NT2/D1 (cell line): Measurements from ENCODE around the gene EFCAB5.
"Not testable (repeated sequence)": the region's sequence is repeated elsewhere in the genome, so short reads cannot be mapped to it uniquely, and the experiment has no call there.

Source experiments
- DNase-seq: peaks from one replicate; pipeline ENCODE4 v3.0.0-alpha.2; 2011; ENCODE audit warnings: low read depth, low spot score
- H3K27me3 ChIP-seq: 2 replicates; pipeline ENCODE4 v1.6.0; 2011; ENCODE audit warnings: mild to moderate bottlenecking; ENCODE audit not compliant: insufficient read length, insufficient read depth
- H3K36me3 ChIP-seq: 2 replicates; pipeline ENCODE4 v1.6.1; 2011; ENCODE audit warnings: mild to moderate bottlenecking, low read length, mixed read lengths; ENCODE audit not compliant: insufficient read depth, insufficient read length
- H3K4me1 ChIP-seq: 2 replicates; pipeline ENCODE4 v1.5.1; 2011; ENCODE audit not compliant: insufficient read depth, insufficient read length
- H3K4me3 ChIP-seq: 2 replicates; pipeline ENCODE4 v1.5.1; 2011; ENCODE audit warnings: low read depth; ENCODE audit not compliant: insufficient read length
- H3K9ac ChIP-seq: 2 replicates; pipeline ENCODE4 v1.6.0; 2011; ENCODE audit warnings: low read depth; ENCODE audit not compliant: insufficient read length
- H3K9me3 ChIP-seq: 2 replicates; pipeline ENCODE4 v1.5.1; 2011; ENCODE audit warnings: mild to moderate bottlenecking, low read length; ENCODE audit not compliant: insufficient read depth
- SUZ12 ChIP-seq: IDR thresholded peaks from 2 replicates; pipeline ENCODE4 v1.6.1; 2011; ENCODE audit not compliant: insufficient read length, insufficient read depth; ENCODE audit errors: extremely low read depth
- YY1 ChIP-seq: IDR thresholded peaks from 2 replicates; pipeline ENCODE4 v1.6.1; 2011; ENCODE audit not compliant: insufficient read length, insufficient read depth
- ZNF274 ChIP-seq: IDR thresholded peaks from 2 replicates; pipeline ENCODE4 v1.6.1; 2011; ENCODE audit warnings: mild to moderate bottlenecking, low read depth, low read length

Gene EFCAB5

DNA sequence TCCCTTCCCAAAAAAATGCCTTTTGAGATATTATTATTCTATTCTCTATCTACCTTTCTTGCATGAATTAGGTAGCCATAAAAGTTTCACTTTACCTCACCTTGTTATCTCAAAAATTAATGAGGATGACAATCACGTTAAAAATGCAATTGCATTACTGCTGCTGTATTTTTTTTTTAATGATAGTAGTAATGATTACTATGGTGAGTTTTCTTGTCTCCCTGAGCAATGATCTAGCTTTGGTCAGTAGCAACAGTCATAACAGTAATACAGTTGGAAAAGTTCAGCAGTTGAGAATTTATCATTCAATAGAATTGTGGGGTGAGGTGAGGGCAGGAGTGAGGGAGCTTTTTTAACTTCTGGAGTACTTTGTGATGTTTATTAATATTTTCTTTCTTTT lies at the start of gene EFCAB5:
Gene EFCAB5 (plus strand): TSS at position 301 of the 400 bp plus-strand sequence. CDS start 163 bp downstream, outside the sequence.
- no peak for TF ChIP-seq YY1
- no peak for TF ChIP-seq ZNF274
- TF ChIP-seq SUZ12, result no peak

GRCh38 chr17:29892201-29892600 lies 49.2 kb upstream of the EFCAB5 start:
- no peak overlapping the region for H3K4me3 ChIP-seq
- TF ChIP-seq SUZ12 (no peak), YY1 (no peak), ZNF274 (no peak)
- no peaks in the 10 kb centered on the region for H3K4me1 ChIP-seq
- H3K27me3 ChIP-seq, result no peaks in the 10 kb centered on the region
- no peak overlapping the region for H3K9ac ChIP-seq
- H3K9me3 ChIP-seq, result no peaks in the 10 kb centered on the region
- H3K36me3 ChIP-seq, result no peaks in the 10 kb centered on the region
- no peak for DNase-seq

More for the DNA sequence above, at the start of gene EFCAB5:
- no peak for DNase-seq
- Histone ChIP-seq H3K9me3 (no peaks in the 10 kb centered on the region), H3K4me1 (no peaks in the 10 kb centered on the region), H3K4me3 (no peak within 1 kb of the TSS), H3K9ac (no peak within 1 kb of the TSS), H3K27me3 (no peaks in the 10 kb centered on the region), H3K36me3 (no peaks in the 10 kb centered on the region)

- not testable (repeated sequence) for H3K27me3 ChIP-seq, H3K36me3 ChIP-seq, H3K9me3 ChIP-seq, H3K4me1 ChIP-seq, H3K9ac ChIP-seq, DNase-seq, H3K4me3 ChIP-seq
Measured at GRCh38 chr17:29897136-29897535, 44.3 kb upstream of the EFCAB5 start.

GRCh38 chr17:29903471-29903870 lies 38.0 kb upstream of the EFCAB5 start:
- DNase-seq, result no peak
- Histone ChIP-seq H3K4me1 (no peaks in the 10 kb centered on the region), H3K9me3 (peaks cover 17% of the 10 kb centered on the region; the same call in 1 of the 2 replicates), H3K27me3 (no peaks in the 10 kb centered on the region), H3K9ac (no peak overlapping the region), H3K4me3 (no peak overlapping the region), H3K36me3 (no peaks in the 10 kb centered on the region)
- TF ChIP-seq ZNF274 (no peak), YY1 (no peak), SUZ12 (no peak)

DNA sequence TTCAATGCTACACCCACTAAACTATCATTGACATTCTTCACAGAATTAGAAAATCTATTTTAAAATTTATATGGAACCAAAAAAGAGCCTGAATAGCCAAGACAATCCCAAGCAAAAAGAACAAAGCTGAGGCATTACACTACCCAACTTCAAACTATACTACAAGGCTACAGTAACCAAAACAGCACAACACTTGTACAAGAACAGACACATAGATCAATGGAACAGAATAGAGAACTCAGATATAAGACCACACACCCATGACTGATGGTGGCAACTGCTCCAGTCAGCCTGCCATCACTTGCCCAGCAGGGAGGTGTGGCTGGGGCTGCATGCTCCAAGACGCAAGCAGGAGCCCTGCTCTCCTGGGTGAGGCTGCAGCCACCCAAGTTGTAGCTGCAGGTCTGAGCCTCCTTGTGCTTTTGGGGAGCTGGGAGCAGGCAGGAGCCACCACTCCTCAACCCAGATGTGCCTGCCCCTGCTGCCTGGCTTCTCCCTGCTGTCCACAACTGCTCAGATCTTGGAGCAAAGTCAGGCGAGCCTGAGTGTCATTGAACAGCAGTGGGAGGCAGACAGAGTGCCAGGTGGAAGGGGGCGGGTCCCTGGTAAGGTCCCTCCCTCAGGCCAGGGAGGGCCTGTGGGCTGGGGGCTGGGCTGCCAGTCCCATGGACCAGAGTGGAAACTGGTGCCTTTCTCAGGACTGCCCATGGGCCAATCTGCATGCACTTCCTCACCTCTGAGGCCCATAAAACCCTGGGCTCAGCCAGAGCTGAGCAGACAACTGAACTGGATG lies 36.2 kb upstream of the EFCAB5 start:
- no peaks in the 10 kb centered on the region for H3K27me3 ChIP-seq
- no peak for TF ChIP-seq YY1
- no peak for TF ChIP-seq SUZ12
- no peak for TF ChIP-seq ZNF274
- no peaks in the 10 kb centered on the region for H3K4me1 ChIP-seq
- no peak overlapping the region for H3K4me3 ChIP-seq
- no peak for DNase-seq
- H3K9me3 ChIP-seq, result peaks cover 17% of the 10 kb centered on the region; the same call in 1 of the 2 replicates
- H3K9ac ChIP-seq, result no peak overlapping the region
- H3K36me3 ChIP-seq, result no peaks in the 10 kb centered on the region

DNA sequence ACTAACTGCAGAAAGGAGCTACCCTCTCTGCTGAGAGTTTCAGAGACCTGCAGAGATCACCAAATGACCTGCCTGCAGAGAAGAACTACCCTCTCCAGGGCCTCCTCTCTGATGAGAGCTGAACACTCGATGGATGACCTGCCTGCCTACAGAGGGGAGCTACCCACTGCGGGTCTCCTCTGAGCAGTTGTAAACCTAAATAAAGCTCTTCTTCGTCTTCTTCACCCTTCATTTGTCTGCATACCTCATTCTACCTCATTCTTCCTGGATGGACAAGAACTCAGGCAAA lies 35.6 kb upstream of the EFCAB5 start:
- no peak overlapping the region for H3K4me3 ChIP-seq
- no peak for DNase-seq
- H3K9me3 ChIP-seq, result peaks cover 17% of the 10 kb centered on the region; the same call in 1 of the 2 replicates
- H3K27me3 ChIP-seq, result no peaks in the 10 kb centered on the region
- no peak overlapping the region for H3K9ac ChIP-seq
- no peaks in the 10 kb centered on the region for H3K4me1 ChIP-seq
- H3K36me3 ChIP-seq, result no peaks in the 10 kb centered on the region
- TF ChIP-seq YY1 (no peak), SUZ12 (no peak), ZNF274 (no peak)

DNA sequence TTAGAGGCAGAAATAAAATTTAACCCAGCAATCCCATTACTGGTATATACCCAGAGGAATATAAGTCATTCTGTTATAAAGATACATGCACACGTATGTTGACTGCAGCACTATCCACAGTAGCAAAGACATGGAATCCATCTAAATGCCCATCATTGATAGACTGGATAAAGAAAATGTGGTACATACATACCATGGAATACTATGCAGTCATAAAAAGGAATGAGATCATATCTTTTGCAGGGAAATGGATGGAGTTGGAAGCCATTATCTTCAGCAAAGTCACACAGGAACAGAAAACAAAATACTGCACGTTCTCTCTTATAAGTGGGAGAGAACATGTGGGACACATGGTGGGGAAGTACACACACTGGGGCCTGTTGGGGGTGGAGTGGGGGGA lies 34.5 kb upstream of the EFCAB5 start:
- Histone ChIP-seq H3K27me3 (no peaks in the 10 kb centered on the region), H3K9me3 (peaks cover 17% of the 10 kb centered on the region; the same call in 1 of the 2 replicates), H3K9ac (no peak overlapping the region), H3K4me1 (no peaks in the 10 kb centered on the region), H3K4me3 (no peak overlapping the region), H3K36me3 (no peaks in the 10 kb centered on the region)
- no peak for DNase-seq
- TF ChIP-seq SUZ12, result no peak
- TF ChIP-seq YY1, result no peak
- no peak for TF ChIP-seq ZNF274
